ENCODE measurements around the gene FGF13. TPM values are rescaled to one million over a fixed set of nuclear protein-coding genes. Genes with fewer than 3 reads are reported as not detected.

Gene FGF13
- polyA plus RNA-seq: 32.9 TPM
- long read RNA-seq, donor 1, full-length matches to known transcripts: 1 of 1 reads
- long read RNA-seq, donor 1, partial matches to known transcripts: 0 of 1 reads
- long read RNA-seq, donor 1, other reads (novel, unspliced or antisense): 0 of 1 reads
- long read RNA-seq, donor 2, full-length matches to known transcripts: 3 of 3 reads
- long read RNA-seq, donor 2, partial matches to known transcripts: 0 of 3 reads
- long read RNA-seq, donor 2, other reads (novel, unspliced or antisense): 0 of 3 reads
- long read RNA-seq, donor 3, full-length matches to known transcripts: 1 of 1 reads
- long read RNA-seq, donor 3, partial matches to known transcripts: 0 of 1 reads
- long read RNA-seq, donor 3, other reads (novel, unspliced or antisense): 0 of 1 reads
- long read RNA-seq, donor 4: 0 reads
- long read RNA-seq, donor 5, full-length matches to known transcripts: 1 of 6 reads
- long read RNA-seq, donor 5, partial matches to known transcripts: 5 of 6 reads
- long read RNA-seq, donor 5, other reads (novel, unspliced or antisense): 0 of 6 reads
- long read RNA-seq, donor 6, full-length matches to known transcripts: 2 of 2 reads
- long read RNA-seq, donor 6, partial matches to known transcripts: 0 of 2 reads
- long read RNA-seq, donor 6, other reads (novel, unspliced or antisense): 0 of 2 reads
- long read RNA-seq, donor 7, full-length matches to known transcripts: 6 of 6 reads
- long read RNA-seq, donor 7, partial matches to known transcripts: 0 of 6 reads
- long read RNA-seq, donor 7, other reads (novel, unspliced or antisense): 0 of 6 reads
- long read RNA-seq, donor 8: 0 reads
- long read RNA-seq, donor 9, partial matches to known transcripts: 8 of 8 reads
- long read RNA-seq, donor 9, other reads (novel, unspliced or antisense): 0 of 8 reads
- long read RNA-seq, donor 10, full-length matches to known transcripts: 1 of 6 reads
- long read RNA-seq, donor 10, partial matches to known transcripts: 5 of 6 reads
- long read RNA-seq, donor 10, other reads (novel, unspliced or antisense): 0 of 6 reads
- long read RNA-seq, donor 11: 0 reads

DNA sequence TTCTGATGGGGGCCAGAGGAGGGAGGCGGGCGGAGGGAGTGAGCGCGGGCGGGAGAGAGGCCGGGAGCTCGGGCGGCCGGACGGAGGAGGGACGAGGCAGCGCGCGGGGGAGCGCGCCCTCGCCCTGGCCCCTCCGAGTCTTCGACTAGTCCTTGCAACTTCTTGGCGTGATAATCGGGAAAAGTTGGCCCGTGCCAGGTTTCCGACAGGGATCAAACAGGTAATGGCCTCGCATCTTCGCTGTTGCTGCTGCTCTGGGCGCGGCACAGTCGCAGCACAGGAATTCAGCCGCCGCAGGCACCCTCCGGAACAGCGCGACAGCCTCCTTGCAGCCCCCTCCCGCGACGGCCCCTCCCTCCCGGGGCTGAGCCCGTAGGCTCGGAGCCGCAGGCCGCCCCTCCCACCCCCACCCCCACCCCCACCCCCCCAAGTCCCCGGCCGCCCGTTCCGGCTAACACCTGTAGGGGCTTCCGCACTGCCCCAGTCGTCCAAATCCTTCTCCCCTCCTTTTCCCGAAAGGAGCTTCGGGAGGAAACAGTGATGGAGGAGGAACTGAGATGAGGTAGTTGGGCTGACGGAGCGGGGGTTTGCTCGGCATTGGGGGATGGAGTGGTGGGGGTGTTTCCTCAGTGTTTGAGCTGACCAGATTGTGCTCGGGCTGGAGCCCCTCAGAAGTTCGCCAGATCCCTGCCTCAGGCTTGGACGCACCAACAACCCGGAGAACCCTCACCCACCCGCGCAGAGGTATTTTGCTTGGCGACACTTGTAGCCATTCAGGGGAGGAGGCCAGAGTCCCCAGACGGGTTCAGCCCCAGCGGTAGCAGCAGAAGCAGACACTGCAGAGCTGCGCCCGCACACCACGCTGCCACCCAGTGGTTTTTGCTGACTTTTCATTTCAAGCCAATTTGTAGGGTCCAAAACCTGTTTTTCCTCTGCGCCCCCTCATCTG is at the start of gene FGF13:
Gene FGF13 (minus strand): TSS at position 319 of the 949 bp plus-strand sequence. CDS start 714 bp downstream, outside the sequence.
- Histone ChIP-seq H3K36me3 (ENCODE audit: control insufficient read depth, insufficient read depth, low read length) (no peaks in the 10 kb centered on the region), H3K4me3 (ENCODE audit: low read length) (peak within 1 kb of the TSS; percentile 35), H3K4me1 (ENCODE audit: control insufficient read depth, insufficient read depth, low read length) (no peaks in the 10 kb centered on the region), H3K27ac (ENCODE audit: low read length) (no peak within 1 kb of the TSS), H3K27me3 (ENCODE audit: control insufficient read depth, insufficient read depth, low read length) (peaks cover 23% of the 10 kb centered on the region), H3K9me3 (ENCODE audit: control insufficient read depth, low read depth, low read length) (no peaks in the 10 kb centered on the region)
- peak in 1 of 2 donors; percentile 4 for DNase-seq
- no CpG with 5 or more reads among the region's 65 CpGs for WGBS (ENCODE audit: insufficient coverage, low lambda C conversion rate)

DNA sequence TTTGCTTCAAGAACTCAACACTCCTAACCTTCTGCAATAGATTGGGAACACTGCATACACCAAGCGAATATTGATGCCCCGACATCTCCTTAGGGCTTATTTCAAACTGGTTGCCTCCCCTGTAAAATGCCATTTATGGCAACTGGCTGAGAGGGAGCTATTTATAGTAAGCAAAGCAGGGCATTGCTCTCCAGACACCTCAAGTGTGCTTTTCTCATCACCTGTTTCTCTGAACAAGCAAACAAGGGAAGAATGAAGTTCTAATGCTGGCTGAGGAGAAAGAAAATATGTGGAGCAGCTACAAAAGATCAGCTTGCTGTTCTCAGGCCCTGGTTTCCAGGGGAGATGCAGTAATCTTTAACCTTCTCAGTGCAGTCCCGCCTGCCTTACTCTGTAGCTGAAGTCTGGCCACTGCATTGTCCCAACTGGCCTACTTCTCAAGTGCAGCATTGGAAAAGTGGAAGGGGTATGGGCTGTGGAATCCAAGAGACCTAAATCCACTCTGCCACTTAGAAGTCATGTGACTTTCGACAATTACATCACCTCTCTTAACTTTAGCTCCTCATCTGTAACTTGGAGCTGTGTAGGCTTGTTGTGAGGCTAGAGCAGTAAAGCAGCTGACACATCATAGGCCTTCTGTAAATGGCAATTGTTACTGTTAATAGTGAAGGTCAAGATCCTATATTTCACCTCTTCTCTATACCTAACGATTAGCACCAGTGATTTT is 47.9 kb upstream of the FGF13 start:
- no peaks in the 10 kb centered on the region for H3K36me3 ChIP-seq (ENCODE audit: control insufficient read depth, insufficient read depth, low read length)
- no peaks in the 10 kb centered on the region for H3K4me1 ChIP-seq (ENCODE audit: control insufficient read depth, insufficient read depth, low read length)
- WGBS (ENCODE audit: insufficient coverage, low lambda C conversion rate): no CpG with 5 or more reads among the region's 5 CpGs
- H3K27ac ChIP-seq (ENCODE audit: low read length): no peak overlapping the region
- H3K4me3 ChIP-seq (ENCODE audit: low read length): no peak overlapping the region
- no peak for DNase-seq
- no peaks in the 10 kb centered on the region for H3K27me3 ChIP-seq (ENCODE audit: control insufficient read depth, insufficient read depth, low read length)
- no peaks in the 10 kb centered on the region for H3K9me3 ChIP-seq (ENCODE audit: control insufficient read depth, low read depth, low read length)

DNA sequence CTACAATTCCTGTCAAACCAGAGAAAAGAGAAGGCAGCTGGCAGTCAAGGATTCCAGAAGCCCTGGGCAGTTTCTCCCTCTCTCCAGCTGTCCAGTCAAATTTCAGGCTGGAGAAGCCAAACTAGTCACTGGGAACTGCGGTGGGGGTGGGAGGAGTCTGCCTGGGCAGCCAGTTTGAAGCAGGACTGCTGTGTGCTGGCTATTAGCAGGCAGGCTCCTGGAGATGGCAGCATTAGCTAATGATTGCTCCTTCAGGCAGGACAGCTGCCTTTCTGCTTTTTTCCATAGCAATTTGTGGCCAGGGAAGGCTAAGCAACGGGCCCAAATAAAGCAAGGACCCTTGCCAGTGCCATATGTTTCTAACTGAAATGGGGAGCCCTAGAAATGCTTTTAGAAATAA is 44.7 kb upstream of the FGF13 start:
- Histone ChIP-seq H3K9me3 (ENCODE audit: control insufficient read depth, low read depth, low read length) (no peaks in the 10 kb centered on the region), H3K27me3 (ENCODE audit: control insufficient read depth, insufficient read depth, low read length) (no peaks in the 10 kb centered on the region), H3K27ac (ENCODE audit: low read length) (no peak overlapping the region), H3K36me3 (ENCODE audit: control insufficient read depth, insufficient read depth, low read length) (no peaks in the 10 kb centered on the region), H3K4me3 (ENCODE audit: low read length) (no peak overlapping the region), H3K4me1 (ENCODE audit: control insufficient read depth, insufficient read depth, low read length) (no peaks in the 10 kb centered on the region)
- no CpG with 5 or more reads among the region's 2 CpGs for WGBS (ENCODE audit: insufficient coverage, low lambda C conversion rate)
- peak; percentile 6 to 12 for DNase-seq

DNA sequence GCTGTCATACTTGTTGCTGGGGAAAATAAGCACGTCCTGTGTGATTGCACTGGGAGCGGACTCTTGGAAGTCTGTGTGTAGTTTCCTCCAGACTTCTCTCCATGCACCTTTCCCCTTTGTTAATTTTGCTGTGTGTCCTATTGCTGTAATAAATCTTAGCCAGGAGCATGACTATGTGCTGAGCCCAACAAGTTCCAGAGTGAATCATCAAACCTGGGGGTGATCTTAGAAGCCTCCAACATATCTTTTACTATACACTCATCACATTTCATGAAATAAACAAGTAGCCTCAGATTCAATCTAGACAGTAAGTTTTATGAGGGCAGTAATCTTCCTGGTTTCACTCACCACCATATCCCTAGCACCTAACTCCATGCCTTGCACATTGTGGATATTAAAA is 43.3 kb upstream of the FGF13 start:
- DNase-seq: no peak
- Histone ChIP-seq H3K4me1 (ENCODE audit: control insufficient read depth, insufficient read depth, low read length) (no peaks in the 10 kb centered on the region), H3K27ac (ENCODE audit: low read length) (no peak overlapping the region), H3K4me3 (ENCODE audit: low read length) (no peak overlapping the region), H3K9me3 (ENCODE audit: control insufficient read depth, low read depth, low read length) (no peaks in the 10 kb centered on the region), H3K36me3 (ENCODE audit: control insufficient read depth, insufficient read depth, low read length) (no peaks in the 10 kb centered on the region), H3K27me3 (ENCODE audit: control insufficient read depth, insufficient read depth, low read length) (no peaks in the 10 kb centered on the region)
- WGBS (ENCODE audit: insufficient coverage, low lambda C conversion rate): no CpG with 5 or more reads among the region's 2 CpGs

DNA sequence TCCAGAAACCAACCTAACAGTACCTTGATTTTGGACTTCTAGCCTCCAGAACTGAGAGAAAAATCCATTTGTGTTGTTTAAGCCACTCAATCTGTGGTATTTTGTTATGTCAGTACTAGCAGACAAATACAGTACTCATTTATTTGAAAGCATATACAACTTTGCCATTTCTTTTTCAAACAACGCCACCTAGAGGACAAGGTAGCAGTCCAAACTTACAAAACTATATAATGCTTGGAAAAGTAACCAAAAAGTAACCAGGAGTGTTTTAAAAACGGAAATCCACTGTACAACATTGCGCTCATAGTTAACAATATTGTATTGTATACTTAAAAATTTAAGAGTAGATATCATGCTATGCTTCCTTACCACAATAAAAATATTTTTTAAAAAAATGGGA is 37.0 kb upstream of the FGF13 start:
- WGBS (ENCODE audit: insufficient coverage, low lambda C conversion rate): no CpG with 5 or more reads among the region's 3 CpGs
- DNase-seq: no peak
- H3K4me3 ChIP-seq (ENCODE audit: low read length): no peak overlapping the region
- H3K36me3 ChIP-seq (ENCODE audit: control insufficient read depth, insufficient read depth, low read length): no peaks in the 10 kb centered on the region
- H3K27ac ChIP-seq (ENCODE audit: low read length): no peak overlapping the region
- no peaks in the 10 kb centered on the region for H3K27me3 ChIP-seq (ENCODE audit: control insufficient read depth, insufficient read depth, low read length)
- H3K4me1 ChIP-seq (ENCODE audit: control insufficient read depth, insufficient read depth, low read length): no peaks in the 10 kb centered on the region
- H3K9me3 ChIP-seq (ENCODE audit: control insufficient read depth, low read depth, low read length): no peaks in the 10 kb centered on the region

DNA sequence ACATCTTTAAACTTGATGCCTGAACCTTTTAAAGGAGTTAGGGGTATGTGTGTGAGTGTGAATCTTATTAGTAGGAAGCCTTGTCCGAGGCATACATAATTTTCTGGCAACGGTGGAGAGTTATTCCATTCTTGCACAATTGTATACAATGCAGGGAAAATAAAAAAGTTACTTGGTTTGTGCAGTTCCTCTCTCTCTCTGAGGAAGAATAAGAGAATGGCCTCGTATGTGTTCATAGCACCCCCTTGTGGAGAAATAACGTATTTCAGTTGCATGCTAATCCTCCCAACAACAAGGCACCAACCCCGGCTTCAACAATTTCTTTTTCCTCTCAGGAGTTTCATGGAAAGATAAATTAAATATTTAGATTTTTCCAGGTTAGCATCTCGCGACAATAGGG is 33.7 kb upstream of the FGF13 start:
- Histone ChIP-seq H3K4me1 (ENCODE audit: control insufficient read depth, insufficient read depth, low read length) (no peaks in the 10 kb centered on the region), H3K27ac (ENCODE audit: low read length) (no peak overlapping the region), H3K9me3 (ENCODE audit: control insufficient read depth, low read depth, low read length) (no peaks in the 10 kb centered on the region), H3K36me3 (ENCODE audit: control insufficient read depth, insufficient read depth, low read length) (no peaks in the 10 kb centered on the region), H3K27me3 (ENCODE audit: control insufficient read depth, insufficient read depth, low read length) (no peaks in the 10 kb centered on the region), H3K4me3 (ENCODE audit: low read length) (no peak overlapping the region)
- 0% methylated on average over 1 of the region's 7 CpGs for WGBS (ENCODE audit: insufficient coverage, low lambda C conversion rate)
- DNase-seq: peak; percentile 7 to 32

DNA sequence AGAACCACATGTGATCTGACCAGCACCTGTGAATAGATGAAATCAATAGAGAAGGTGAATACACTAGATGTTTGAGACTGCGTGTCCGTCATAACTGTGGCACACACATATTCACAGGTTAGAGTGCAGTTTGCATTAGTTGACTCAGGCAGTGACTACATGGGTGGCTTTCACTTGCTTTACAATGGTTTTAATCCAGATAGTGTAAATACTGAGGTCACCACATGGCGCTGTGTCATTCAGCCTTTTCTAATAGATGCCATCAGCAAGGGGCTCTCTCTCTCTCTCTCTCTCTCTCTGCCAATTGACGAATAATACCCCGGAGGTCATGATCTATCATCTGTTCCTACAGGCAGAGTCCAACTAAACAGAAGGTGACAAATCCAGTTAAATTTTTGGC is 30.7 kb upstream of the FGF13 start:
- H3K9me3 ChIP-seq (ENCODE audit: control insufficient read depth, low read depth, low read length): no peaks in the 10 kb centered on the region
- H3K27me3 ChIP-seq (ENCODE audit: control insufficient read depth, insufficient read depth, low read length): no peaks in the 10 kb centered on the region
- WGBS (ENCODE audit: insufficient coverage, low lambda C conversion rate): no CpG with 5 or more reads among the region's 5 CpGs
- H3K36me3 ChIP-seq (ENCODE audit: control insufficient read depth, insufficient read depth, low read length): no peaks in the 10 kb centered on the region
- no peak overlapping the region for H3K27ac ChIP-seq (ENCODE audit: low read length)
- H3K4me3 ChIP-seq (ENCODE audit: low read length): no peak overlapping the region
- DNase-seq: no peak
- no peaks in the 10 kb centered on the region for H3K4me1 ChIP-seq (ENCODE audit: control insufficient read depth, insufficient read depth, low read length)

DNA sequence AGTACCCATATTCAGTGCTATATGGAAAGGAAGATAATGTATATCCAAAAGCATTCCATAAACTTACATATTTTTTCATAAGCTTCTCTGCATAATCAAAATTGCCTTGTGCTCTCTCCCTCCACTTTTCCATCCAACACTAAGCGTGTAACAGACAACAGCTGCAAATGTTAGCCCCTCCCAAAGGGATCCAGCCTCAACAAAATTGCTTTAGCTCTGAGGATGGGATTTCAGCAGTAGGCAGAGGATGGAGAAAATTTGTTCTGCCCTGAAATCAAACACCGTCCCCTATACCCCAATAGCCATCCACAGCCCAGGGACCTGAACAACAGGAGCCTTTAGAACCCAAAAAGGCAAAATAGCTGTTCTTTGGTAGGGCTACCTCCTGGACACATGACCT is 28.8 kb upstream of the FGF13 start:
- no peak for DNase-seq
- Histone ChIP-seq H3K4me1 (ENCODE audit: control insufficient read depth, insufficient read depth, low read length) (no peaks in the 10 kb centered on the region), H3K4me3 (ENCODE audit: low read length) (no peak overlapping the region), H3K27ac (ENCODE audit: low read length) (no peak overlapping the region), H3K27me3 (ENCODE audit: control insufficient read depth, insufficient read depth, low read length) (no peaks in the 10 kb centered on the region), H3K9me3 (ENCODE audit: control insufficient read depth, low read depth, low read length) (no peaks in the 10 kb centered on the region), H3K36me3 (ENCODE audit: control insufficient read depth, insufficient read depth, low read length) (no peaks in the 10 kb centered on the region)
- no CpG with 5 or more reads among the region's 2 CpGs for WGBS (ENCODE audit: insufficient coverage, low lambda C conversion rate)

DNA sequence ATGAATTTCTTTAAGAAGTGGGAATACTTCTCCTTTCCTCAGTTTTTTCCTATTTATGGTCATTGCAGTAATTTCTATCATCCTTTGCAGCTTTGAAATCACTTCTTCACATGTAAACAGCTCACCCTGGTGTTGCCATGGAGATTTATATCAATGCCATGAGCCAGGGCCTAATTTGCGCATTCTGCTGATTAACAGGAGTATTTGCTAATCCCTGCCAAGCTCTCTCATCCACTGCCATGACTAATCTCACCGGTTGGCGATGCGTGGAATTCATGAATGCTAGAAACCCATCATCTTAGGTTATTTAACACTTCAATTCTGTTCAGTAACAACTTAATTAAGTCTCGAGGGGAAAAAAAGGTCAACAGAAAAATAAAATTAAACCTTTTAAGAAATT is 11.8 kb upstream of the FGF13 start:
- Histone ChIP-seq H3K9me3 (ENCODE audit: control insufficient read depth, low read depth, low read length) (no peaks in the 10 kb centered on the region), H3K4me3 (ENCODE audit: low read length) (no peak overlapping the region), H3K27ac (ENCODE audit: low read length) (no peak overlapping the region), H3K4me1 (ENCODE audit: control insufficient read depth, insufficient read depth, low read length) (no peaks in the 10 kb centered on the region), H3K36me3 (ENCODE audit: control insufficient read depth, insufficient read depth, low read length) (no peaks in the 10 kb centered on the region), H3K27me3 (ENCODE audit: control insufficient read depth, insufficient read depth, low read length) (no peaks in the 10 kb centered on the region)
- no peak for DNase-seq
- no CpG with 5 or more reads among the region's 5 CpGs for WGBS (ENCODE audit: insufficient coverage, low lambda C conversion rate)
